A549 (cell line): ENCODE data around the gene HPGD. TPM values are rescaled to one million over a fixed set of nuclear protein-coding genes. Genes with fewer than 3 reads are reported as not detected.

Experiments used
- ATAC-seq, 2 experiments: fragments of 200-7000 bp in 1 of 2; fragments of >200 bp in 1 of 2; cut with Nextera tagmentation in 1 of 2; cut with Tn5 transposase in 1 of 2; 3 replicates each; pipeline versions ENCODE4 v1.8.0 to v1.9.1; 2018 to 2020; ENCODE audit warnings: mild to moderate bottlenecking in 1 of 2, moderate library complexity in 1 of 2
- CTCF ChIA-PET: fragments of 300-600 bp; sonication (Branson Sonifier 250); formaldehyde crosslinking; extraction: SDS; loops from one replicate; lab custom pipeline; 2021; ENCODE audit warnings: antibody characterized with exemption, inconsistent platforms; lab: Yijun Ruan, JAX
- POLR2A ChIA-PET: fragments of 350-600 bp; formaldehyde crosslinking; extraction: SDS; loops from one replicate; lab custom pipeline; 2021; ENCODE audit warnings: antibody characterized with exemption, inconsistent platforms; lab: Yijun Ruan, JAX
- DNase-seq, 2 experiments: peaks; one replicate each; pipeline versions ENCODE4 v3.0.0 to v3.0.0-alpha.2; 2011 to 2016; ENCODE audit warnings: low read depth in 1 of 2, low spot score in 1 of 2
- FAIRE-seq: peaks from 2 replicates; lab custom pipeline; 2011; peaks lifted over from hg19 to GRCh38; lab: Jason Lieb, UNC
- H3K27ac ChIP-seq, 2 experiments: fragments of >200 bp; sonication (Bioruptor Twin); formaldehyde crosslinking; 3 replicates each; pipeline ENCODE4 v1.5.1; 2016 to 2017
- H3K4me1 ChIP-seq: fragments of >200 bp; sonication (Bioruptor Twin); formaldehyde crosslinking; 3 replicates; pipeline ENCODE4 v1.6.1; 2016
- H3K4me2 ChIP-seq: fragments of >200 bp; sonication (Bioruptor Twin); formaldehyde crosslinking; 3 replicates; pipeline ENCODE4 v1.6.1; 2016
- H3K4me3 ChIP-seq: fragments of >200 bp; sonication (Bioruptor Twin); formaldehyde crosslinking; 3 replicates; pipeline ENCODE4 v1.5.1; 2016
- H3K9me3 ChIP-seq: fragments of >200 bp; sonication (Bioruptor Twin); formaldehyde crosslinking; 3 replicates; pipeline ENCODE4 v1.6.1; 2016
- CBX8 ChIP-seq: fragments of 200-600 bp; sonication (generic); IDR thresholded peaks from 2 replicates; pipeline ENCODE4 v1.6.1; 2016
- CEBPB ChIP-seq, 2 experiments: fragments of >200 bp in 1 of 2; sonication (Bioruptor Twin) in 1 of 2; formaldehyde crosslinking in 1 of 2; IDR thresholded peaks; 2 replicates each; pipeline ENCODE4 v1.6.1; 2012 to 2016
- CHD2 ChIP-seq: fragments of 150-350 bp; IDR thresholded peaks from 2 replicates; pipeline ENCODE4 v1.6.1; 2014; ENCODE audit warnings: low read length; ENCODE audit not compliant: partially characterized antibody
- EHMT2 ChIP-seq: fragments of 200-600 bp; sonication (generic); IDR thresholded peaks from 2 replicates; pipeline ENCODE4 v1.6.1; 2016; ENCODE audit warnings: antibody characterized with exemption, low read depth, mild to moderate bottlenecking, moderate library complexity
- ESRRA ChIP-seq: fragments of 150-350 bp; IDR thresholded peaks from 2 replicates; pipeline ENCODE4 v1.6.1; 2014; ENCODE audit warnings: mild to moderate bottlenecking, low read length, borderline replicate concordance
- GATA3 ChIP-seq: IDR thresholded peaks from 2 replicates; pipeline ENCODE4 v1.6.1; 2012; ENCODE audit warnings: borderline replicate concordance
- HDAC2 ChIP-seq: fragments of 200-600 bp; sonication (generic); IDR thresholded peaks from 2 replicates; pipeline ENCODE4 v1.6.1; 2016
- HMGXB4 ChIP-seq: fragments of 250-450 bp; sonication (Bioruptor Pico); IDR thresholded peaks from 2 replicates; pipeline ENCODE4 v1.5.0; 2021; ENCODE audit warnings: mild to moderate bottlenecking, moderate library complexity, borderline replicate concordance
- HOXA7 ChIP-seq: fragments of 250-450 bp; sonication (Bioruptor Pico); IDR thresholded peaks from 2 replicates; pipeline ENCODE4 v1.5.0; 2020; ENCODE audit warnings: mild to moderate bottlenecking, moderate library complexity
- HOXB13 ChIP-seq: fragments of 250-450 bp; sonication (Bioruptor Pico); IDR thresholded peaks from 2 replicates; pipeline ENCODE4 v1.5.0; 2020; ENCODE audit warnings: low read depth, mild to moderate bottlenecking, moderate library complexity
- JUN ChIP-seq, 2 experiments: fragments of >200 bp; sonication (Bioruptor Twin); formaldehyde crosslinking; IDR thresholded peaks; 2 replicates in 1 of 2; 3 replicates in 1 of 2; pipeline ENCODE4 v1.6.1; 2016 to 2017
- JUNB ChIP-seq: fragments of >200 bp; sonication (Bioruptor Twin); formaldehyde crosslinking; IDR thresholded peaks from 2 replicates; pipeline ENCODE4 v1.6.1; 2016
- PBX3 ChIP-seq: IDR thresholded peaks from 2 replicates; pipeline ENCODE4 v1.6.1; 2012
- PHF8 ChIP-seq: fragments of 200-600 bp; sonication (generic); IDR thresholded peaks from 2 replicates; pipeline ENCODE4 v1.6.1; 2016; ENCODE audit warnings: low read depth, mild to moderate bottlenecking, antibody characterized with exemption, moderate library complexity, borderline replicate concordance
- POLR2A ChIP-seq: IDR thresholded peaks from 2 replicates; pipeline ENCODE4 v1.6.1; 2012; ENCODE audit warnings: mild to moderate bottlenecking, low read length
- POLR2AphosphoS2 ChIP-seq: conservative IDR thresholded peaks from 2 replicates; pipeline ENCODE4 v1.6.1; 2012; ENCODE audit warnings: low read length, improper control_type of control experiment, inconsistent platforms
- RAD21 ChIP-seq, 2 experiments: fragments of >200 bp in 1 of 2; sonication (Bioruptor Twin) in 1 of 2; formaldehyde crosslinking in 1 of 2; IDR thresholded peaks in 1 of 2; conservative IDR thresholded peaks in 1 of 2; 2 replicates in 1 of 2; 3 replicates in 1 of 2; pipeline ENCODE4 v1.6.1; 2012 to 2018; ENCODE audit warnings: inconsistent platforms in 1 of 2
- RARB ChIP-seq: fragments of 250-450 bp; sonication (Bioruptor Pico); IDR thresholded peaks from 2 replicates; pipeline ENCODE4 v1.8.0; 2021; ENCODE audit warnings: mild to moderate bottlenecking, moderate library complexity
- SREBF2 ChIP-seq: fragments of 450-650 bp; IDR thresholded peaks from 2 replicates; pipeline ENCODE4 v1.6.1; 2014; ENCODE audit warnings: mild to moderate bottlenecking, moderate library complexity
- TP53 ChIP-seq: fragments of 250-450 bp; sonication (Bioruptor Pico); IDR thresholded peaks from 2 replicates; pipeline ENCODE4 v1.5.0; 2021; ENCODE audit warnings: mild to moderate bottlenecking, moderate library complexity
- ZNF302 ChIP-seq: fragments of 250-450 bp; sonication (Bioruptor Pico); IDR thresholded peaks from 2 replicates; pipeline ENCODE4 v1.9.0; 2021; ENCODE audit warnings: inconsistent platforms, mild to moderate bottlenecking, moderate library complexity
- WGBS: methylation state at CpG from one replicate; pipeline ENCODE4 v1.1.6; 2017; ENCODE audit errors: missing lambda C conversion rate; 5-methylcytosine and 5-hydroxymethylcytosine counted together
- polyA plus RNA-seq, 4 experiments: library from polyadenylated mRNA; depleted of rRNA in 3 of 4; stranded (reverse); fragments of >200 nt; fragmentation: RNase III in 1 of 4; extraction: RNeasy Plus Mini Kit Qiagen cat#74134 plus additional on column Dnase treatment in 1 of 4; gene quantifications; 2 replicates in 3 of 4; 3 replicates in 1 of 4; pipeline ENCODE4 v1.2.3, GENCODE V29; 2011 to 2017
- TF ChIP-seq, protein P1 (sequence below): fragments of >200 bp; sonication (Bioruptor Twin); formaldehyde crosslinking; IDR thresholded peaks from 2 replicates; pipeline ENCODE4 v1.6.1; 2016
- TF ChIP-seq, protein P2 (sequence below): fragments of >200 bp; sonication (Bioruptor Twin); formaldehyde crosslinking; IDR thresholded peaks from 3 replicates; pipeline ENCODE4 v1.6.1; 2016
- TF ChIP-seq, protein P3 (sequence below): fragments of 150-350 bp; IDR thresholded peaks from 2 replicates; pipeline ENCODE4 v1.6.1; 2014; ENCODE audit warnings: low read depth, mild to moderate bottlenecking, low read length
- TF ChIP-seq, protein P4 (sequence below): IDR thresholded peaks from 2 replicates; pipeline ENCODE4 v1.6.1; 2012; ENCODE audit warnings: low read depth, borderline replicate concordance

HPGD gene
- polyA plus RNA-seq, 2 of the 4 experiments (the other 2 are of a cell fraction): 114 to 127 TPM

DNA sequence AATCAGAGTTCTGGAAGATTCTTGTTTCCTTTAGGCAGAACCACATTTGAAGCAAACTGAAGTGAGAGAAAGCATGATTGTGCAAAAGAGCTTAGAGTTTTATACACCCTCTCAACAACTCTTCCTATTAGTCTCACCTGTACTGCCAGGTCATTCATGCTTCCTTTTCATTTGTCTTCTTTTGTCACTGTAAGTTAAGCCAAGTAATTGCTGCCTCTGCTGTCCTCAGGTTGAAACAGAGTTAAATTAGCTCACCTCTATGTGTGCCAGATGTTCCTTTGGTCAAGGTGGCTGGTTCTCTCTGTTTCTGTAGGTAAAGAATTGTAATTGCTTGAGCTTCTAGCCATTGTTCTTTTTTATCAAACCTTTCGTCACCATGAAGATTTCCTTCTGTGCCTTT, 41.1 kb upstream of the HPGD start:
- ChIA-PET POLR2A (no interaction called here), CTCF (no interaction called here)
- WGBS: 87% methylated on average over 1 of the region's 1 CpG
- FAIRE-seq (no peak), DNase-seq (no peak), ATAC-seq (no peak)
- no peak for TF ChIP-seq ZNF302
- no peak for TF ChIP-seq HDAC2
- TF ChIP-seq RARB (CRISPR knock-in tag): no peak
- no peak for TF ChIP-seq HMGXB4
- no peak for TF ChIP-seq JUN (IDR thresholded peaks at IDR 0.05)
- TF ChIP-seq, protein P1, sequence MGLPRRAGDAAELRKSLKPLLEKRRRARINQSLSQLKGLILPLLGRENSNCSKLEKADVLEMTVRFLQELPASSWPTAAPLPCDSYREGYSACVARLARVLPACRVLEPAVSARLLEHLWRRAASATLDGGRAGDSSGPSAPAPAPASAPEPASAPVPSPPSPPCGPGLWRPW: no peak
- TF ChIP-seq, protein P2, sequence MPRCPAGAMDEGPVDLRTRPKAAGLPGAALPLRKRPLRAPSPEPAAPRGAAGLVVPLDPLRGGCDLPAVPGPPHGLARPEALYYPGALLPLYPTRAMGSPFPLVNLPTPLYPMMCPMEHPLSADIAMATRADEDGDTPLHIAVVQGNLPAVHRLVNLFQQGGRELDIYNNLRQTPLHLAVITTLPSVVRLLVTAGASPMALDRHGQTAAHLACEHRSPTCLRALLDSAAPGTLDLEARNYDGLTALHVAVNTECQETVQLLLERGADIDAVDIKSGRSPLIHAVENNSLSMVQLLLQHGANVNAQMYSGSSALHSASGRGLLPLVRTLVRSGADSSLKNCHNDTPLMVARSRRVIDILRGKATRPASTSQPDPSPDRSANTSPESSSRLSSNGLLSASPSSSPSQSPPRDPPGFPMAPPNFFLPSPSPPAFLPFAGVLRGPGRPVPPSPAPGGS: no peak
- no peak overlapping the region for H3K4me3 ChIP-seq
- H3K9me3 ChIP-seq: no peaks in the 10 kb centered on the region
- H3K4me1 ChIP-seq: peaks cover 20% of the 10 kb centered on the region
- H3K4me2 ChIP-seq: no peak overlapping the region
- H3K27ac ChIP-seq: 0 out of 6 replicates have a peak overlapping the region, but pooled peaks of 1 of the 2 experiments have one; percentile 14

DNA sequence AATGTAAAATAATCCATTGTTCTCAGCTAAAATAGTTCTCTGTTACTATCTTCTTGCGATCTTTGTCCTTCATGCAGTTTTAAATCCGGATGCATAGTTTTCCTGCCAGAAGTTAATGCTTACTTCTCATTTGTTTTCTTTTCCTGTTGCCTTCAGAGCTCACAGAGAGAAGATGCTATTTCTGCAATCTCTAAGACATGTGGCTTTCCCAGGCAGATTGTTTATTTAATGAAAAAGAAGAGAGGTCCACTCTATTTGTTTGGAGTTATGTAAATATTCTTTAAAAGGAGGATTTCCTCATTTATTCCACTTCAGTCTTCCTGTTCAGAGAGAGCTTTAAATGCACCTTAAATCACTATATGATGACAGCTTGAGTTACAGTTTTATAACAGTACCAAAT, 39.3 kb upstream of the HPGD start:
- Histone ChIP-seq H3K4me3 (no peak overlapping the region), H3K4me2 (peak overlapping the region; percentile 54), H3K9me3 (no peaks in the 10 kb centered on the region), H3K27ac (peak overlapping the region in 1 of 2 experiments; percentile 13; a peak in 1 of 6 replicates), H3K4me1 (peaks cover 20% of the 10 kb centered on the region)
- DNase-seq (peak in 1 of 2 experiments; percentile 64), ATAC-seq (peak in 1 of 2 experiments; percentile 76; a peak in 3 of 6 replicates), FAIRE-seq (peak; percentile 49)
- WGBS: 6% methylated on average over 2 of the region's 2 CpGs
- ChIA-PET CTCF (no interaction called here), POLR2A (no interaction called here)
- TF ChIP-seq CBX8: no peak
- TF ChIP-seq, protein P3, sequence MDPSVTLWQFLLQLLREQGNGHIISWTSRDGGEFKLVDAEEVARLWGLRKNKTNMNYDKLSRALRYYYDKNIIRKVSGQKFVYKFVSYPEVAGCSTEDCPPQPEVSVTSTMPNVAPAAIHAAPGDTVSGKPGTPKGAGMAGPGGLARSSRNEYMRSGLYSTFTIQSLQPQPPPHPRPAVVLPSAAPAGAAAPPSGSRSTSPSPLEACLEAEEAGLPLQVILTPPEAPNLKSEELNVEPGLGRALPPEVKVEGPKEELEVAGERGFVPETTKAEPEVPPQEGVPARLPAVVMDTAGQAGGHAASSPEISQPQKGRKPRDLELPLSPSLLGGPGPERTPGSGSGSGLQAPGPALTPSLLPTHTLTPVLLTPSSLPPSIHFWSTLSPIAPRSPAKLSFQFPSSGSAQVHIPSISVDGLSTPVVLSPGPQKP: no peak
- TF ChIP-seq, protein P1: no peak
- TF ChIP-seq PHF8: no peak
- TF ChIP-seq HOXB13 (CRISPR knock-in tag): no peak
- TF ChIP-seq ESRRA: no peak
- TF ChIP-seq, protein P2: no peak
- 0 out of 5 replicates have a peak, but pooled peaks of 1 of the 2 experiments have one; percentile 15 for TF ChIP-seq RAD21 (conservative IDR thresholded peaks at IDR 0.05 in 1 of 2, IDR thresholded peaks at IDR 0.05 in 1 of 2)
- TF ChIP-seq SREBF2: no peak
- TF ChIP-seq PBX3: no peak
- 0 out of 2 replicates have a peak, but pooled peaks have one; percentile 25 for TF ChIP-seq JUNB
- TF ChIP-seq POLR2AphosphoS2: no peak
- TF ChIP-seq GATA3: peak; percentile 31; the same call in 1 of the 2 replicates
- no peak for TF ChIP-seq HDAC2
- no peak for TF ChIP-seq HOXA7 (CRISPR knock-in tag)
- no peak for TF ChIP-seq ZNF302
- TF ChIP-seq EHMT2: no peak
- no peak for TF ChIP-seq TP53 (CRISPR knock-in tag)
- TF ChIP-seq JUN (IDR thresholded peaks at IDR 0.05): no peak
- TF ChIP-seq CEBPB (IDR thresholded peaks at IDR 0.05): peak in 1 of 2 experiments; percentile 40; a peak in 1 of 4 replicates
- TF ChIP-seq POLR2A: no peak
- TF ChIP-seq, protein P4, sequence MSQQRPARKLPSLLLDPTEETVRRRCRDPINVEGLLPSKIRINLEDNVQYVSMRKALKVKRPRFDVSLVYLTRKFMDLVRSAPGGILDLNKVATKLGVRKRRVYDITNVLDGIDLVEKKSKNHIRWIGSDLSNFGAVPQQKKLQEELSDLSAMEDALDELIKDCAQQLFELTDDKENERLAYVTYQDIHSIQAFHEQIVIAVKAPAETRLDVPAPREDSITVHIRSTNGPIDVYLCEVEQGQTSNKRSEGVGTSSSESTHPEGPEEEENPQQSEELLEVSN: no peak
- TF ChIP-seq CHD2: no peak
